ENCODE results near the gene IGSF22. TPM values are rescaled to one million over a fixed set of nuclear protein-coding genes. Genes with fewer than 3 reads are reported as not detected.
A peak's percentile ranks its signal among the peaks of the same experiment; 100 is the strongest.
"Not testable (repeated sequence)": the region's sequence is repeated elsewhere in the genome, so short reads cannot be mapped to it uniquely, and the experiment has no call there.

The IGSF22 gene
- total RNA-seq, 1 donor, result 1.3 TPM

DNA sequence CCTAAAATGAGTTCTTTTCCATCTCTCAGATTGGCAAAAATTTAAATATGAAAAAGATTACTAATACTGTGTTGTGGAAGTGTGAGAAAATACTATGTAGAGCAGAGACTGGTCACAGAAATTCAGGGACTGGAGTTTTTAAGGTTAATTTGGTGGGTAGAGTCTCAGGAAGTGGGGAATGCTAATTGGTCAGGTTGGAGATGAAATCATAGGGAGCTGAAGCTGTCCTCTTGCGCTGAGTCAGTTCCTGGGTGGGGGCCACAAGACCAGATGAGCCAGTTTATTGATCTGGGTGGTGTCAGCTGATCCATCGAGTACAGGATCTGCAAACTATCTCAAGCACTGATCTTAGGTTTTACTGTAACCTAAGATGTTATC lies 56.8 kb downstream of the IGSF22 start:
- peak; percentile 3 for DNase-seq (ENCODE audit: low read depth)
- TF ChIP-seq, protein P1, sequence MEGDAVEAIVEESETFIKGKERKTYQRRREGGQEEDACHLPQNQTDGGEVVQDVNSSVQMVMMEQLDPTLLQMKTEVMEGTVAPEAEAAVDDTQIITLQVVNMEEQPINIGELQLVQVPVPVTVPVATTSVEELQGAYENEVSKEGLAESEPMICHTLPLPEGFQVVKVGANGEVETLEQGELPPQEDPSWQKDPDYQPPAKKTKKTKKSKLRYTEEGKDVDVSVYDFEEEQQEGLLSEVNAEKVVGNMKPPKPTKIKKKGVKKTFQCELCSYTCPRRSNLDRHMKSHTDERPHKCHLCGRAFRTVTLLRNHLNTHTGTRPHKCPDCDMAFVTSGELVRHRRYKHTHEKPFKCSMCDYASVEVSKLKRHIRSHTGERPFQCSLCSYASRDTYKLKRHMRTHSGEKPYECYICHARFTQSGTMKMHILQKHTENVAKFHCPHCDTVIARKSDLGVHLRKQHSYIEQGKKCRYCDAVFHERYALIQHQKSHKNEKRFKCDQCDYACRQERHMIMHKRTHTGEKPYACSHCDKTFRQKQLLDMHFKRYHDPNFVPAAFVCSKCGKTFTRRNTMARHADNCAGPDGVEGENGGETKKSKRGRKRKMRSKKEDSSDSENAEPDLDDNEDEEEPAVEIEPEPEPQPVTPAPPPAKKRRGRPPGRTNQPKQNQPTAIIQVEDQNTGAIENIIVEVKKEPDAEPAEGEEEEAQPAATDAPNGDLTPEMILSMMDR (IDR thresholded peaks at IDR 0.05; ENCODE audit: insufficient read depth, low read depth, low read length), result no peak
- no peak overlapping the region for H3K4me3 ChIP-seq (ENCODE audit: low read depth, low read length)

- TF ChIP-seq, protein P1 (IDR thresholded peaks at IDR 0.05; ENCODE audit: insufficient read depth, low read depth, low read length), result no peak
- no peak overlapping the region for H3K4me3 ChIP-seq (ENCODE audit: low read depth, low read length)
- DNase-seq (ENCODE audit: low read depth), result no peak
Observed at GRCh38 chr11:18668131-18668530, 57.9 kb downstream of the IGSF22 start.

- DNase-seq (ENCODE audit: low read depth); H3K4me3 ChIP-seq (ENCODE audit: low read depth, low read length): not testable (repeated sequence)
Observed at GRCh38 chr11:18665353-18665872, 60.6 kb downstream of the IGSF22 start.

GRCh38 chr11:18657673-18658072 lies 68.3 kb downstream of the IGSF22 start:
- TF ChIP-seq, protein P1 (IDR thresholded peaks at IDR 0.05; ENCODE audit: insufficient read depth, low read depth, low read length), result no peak
- no peak for DNase-seq (ENCODE audit: low read depth)
- no peak overlapping the region for H3K4me3 ChIP-seq (ENCODE audit: low read depth, low read length)

Other genes starting within 250 kb of the IGSF22 start
- 46.1 and 60.9 TPM in 2 replicates for gene TSG101, start 199.2 kb downstream of the IGSF22 start, total RNA-seq
- gene UEVLD, start 137.5 kb downstream of the IGSF22 start, total RNA-seq, result 27.7 and 33.2 TPM in 2 replicates
- under 0.01 and 0.32 TPM in 2 replicates for gene MISFA, start 126.4 kb downstream of the IGSF22 start, total RNA-seq
- 17.7 and 20.7 TPM in 2 replicates for gene SPTY2D1, start 91.8 kb downstream of the IGSF22 start, total RNA-seq
- 0.32 and 0.43 TPM in 2 replicates for gene TMEM86A, start 27.4 kb downstream of the IGSF22 start, total RNA-seq
- gene PTPN5, start 65.6 kb upstream of the IGSF22 start, total RNA-seq, result not detected in 2 replicates
- not detected in 2 replicates for gene MRGPRX1, start 213.2 kb upstream of the IGSF22 start, total RNA-seq

Measured in fibroblast of villous mesenchyme (primary cell).